HG02884 (cell line): ENCODE data around the gene HIBADH.
"Not testable (repeated sequence)": the region's sequence is repeated elsewhere in the genome, so short reads cannot be mapped to it uniquely, and the experiment has no call there.

Experiments
- ATAC-seq: cut with Tn5 transposase; IDR thresholded peaks from one replicate; pipeline ENCODE4 v1.9.1; 2021; ENCODE audit warnings: mild to moderate bottlenecking, moderate library complexity; ENCODE audit not compliant: unreplicated experiment

HIBADH gene

GRCh38 chr7:27639048-27639447 is 23.6 kb downstream of the HIBADH start:
- ATAC-seq: not testable (repeated sequence)

- ATAC-seq: no peak
These were observed 26.2 kb downstream of the HIBADH start for GRCh38 chr7:27636326-27637006.

- ATAC-seq: no peak
These were observed 27.0 kb downstream of the HIBADH start for GRCh38 chr7:27635728-27636127.

- no peak for ATAC-seq
These were observed 27.8 kb downstream of the HIBADH start for GRCh38 chr7:27634671-27635493.

GRCh38 chr7:27633062-27633461 is 29.6 kb downstream of the HIBADH start:
- ATAC-seq: no peak

GRCh38 chr7:27631391-27631790 is 31.3 kb downstream of the HIBADH start:
- ATAC-seq: no peak

- no peak for ATAC-seq
These were observed 35.5 kb downstream of the HIBADH start for GRCh38 chr7:27627146-27627545.

- ATAC-seq: no peak
These were observed 43.2 kb downstream of the HIBADH start for GRCh38 chr7:27619492-27619891.

GRCh38 chr7:27617651-27618381 is 44.9 kb downstream of the HIBADH start:
- ATAC-seq: no peak

GRCh38 chr7:27616914-27617548 is 45.7 kb downstream of the HIBADH start:
- no peak for ATAC-seq

GRCh38 chr7:27616186-27616491 is 46.5 kb downstream of the HIBADH start:
- no peak for ATAC-seq

- ATAC-seq: no peak
These were observed 47.1 kb downstream of the HIBADH start for GRCh38 chr7:27615420-27616185.

GRCh38 chr7:27614095-27614494 is 48.6 kb downstream of the HIBADH start:
- no peak for ATAC-seq

GRCh38 chr7:27611059-27611458 is 51.6 kb downstream of the HIBADH start:
- ATAC-seq: no peak

- no peak for ATAC-seq
These were observed 53.7 kb downstream of the HIBADH start for GRCh38 chr7:27608776-27609495.

GRCh38 chr7:27607210-27607606 is 55.5 kb downstream of the HIBADH start:
- no peak for ATAC-seq

GRCh38 chr7:27606270-27607209 is 56.1 kb downstream of the HIBADH start:
- ATAC-seq: no peak

GRCh38 chr7:27605689-27606269 is 56.9 kb downstream of the HIBADH start:
- ATAC-seq: no peak
